ENCODE results near the gene MAP3K10. TPM values are rescaled to one million over a fixed set of nuclear protein-coding genes. Genes with fewer than 3 reads are reported as not detected.

MAP3K10 gene
- total RNA-seq, 1 experiment from 2014 or later = 255 TPM

DNA sequence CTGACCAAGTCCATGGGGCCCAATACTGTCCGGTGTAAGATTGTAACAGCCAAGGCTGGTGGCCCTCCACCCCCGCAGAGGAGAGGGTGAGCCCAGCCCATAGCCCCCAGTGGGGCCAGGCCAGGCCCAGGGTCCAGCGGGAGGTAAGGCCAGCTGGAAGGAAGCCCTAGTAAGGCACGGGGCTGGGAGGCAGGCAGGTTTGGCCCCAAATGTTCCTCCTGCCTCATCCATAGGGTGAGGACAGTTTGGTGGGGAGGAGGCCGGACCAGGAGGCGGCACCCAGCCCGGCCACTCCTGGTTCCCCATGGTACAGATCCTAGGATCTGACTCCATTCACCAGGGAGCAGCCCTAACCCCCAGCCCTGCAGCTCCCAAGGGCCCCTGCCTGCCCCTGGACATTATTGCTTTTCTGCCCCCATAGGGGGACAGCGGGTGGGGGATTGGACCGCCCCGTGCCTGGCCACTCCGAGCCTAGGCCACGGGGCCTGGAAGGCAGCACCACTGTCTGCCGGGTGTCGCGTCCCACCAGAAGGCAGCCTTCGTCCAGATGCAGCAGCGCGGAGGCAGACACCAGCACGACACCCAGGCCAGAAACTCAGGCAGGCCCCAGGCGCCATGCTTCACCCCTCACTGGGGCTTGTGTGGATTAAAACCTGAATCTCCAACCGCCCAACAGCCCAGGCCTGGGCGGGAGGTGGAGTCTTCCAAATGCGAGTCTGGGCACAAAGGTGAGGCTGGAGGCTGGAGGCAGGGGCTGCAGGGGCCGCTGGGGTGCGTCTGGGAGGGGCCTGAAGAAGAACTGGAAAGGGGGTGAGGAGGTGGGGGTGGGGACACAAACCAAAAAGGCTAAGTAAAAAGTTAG, 42.0 kb downstream of the MAP3K10 start:
- intact Hi-C loops (cut with micrococcal nuclease; ENCODE audit: unreplicated experiment) = loop anchor here (1.0 kb wide), 1 partner anchor 525 kb away; no protein-coding TSS in a partner anchor
- peaks cover 46% of the 10 kb centered on the region for H3K36me3 ChIP-seq (ENCODE audit: control insufficient read depth, insufficient read depth, low read length)
- POLR2A ChIA-PET = interaction anchor here (0.6 to 1.3 kb wide), 6 partner anchors 19 to 798 kb away, joined by 3 to 9 read pairs (median 4); partner anchors contain the start of gene RPS16
- no peak overlapping the region for H3K4me3 ChIP-seq (ENCODE audit: low read depth in 2 of 2, low read length in 2 of 2)
- TF ChIP-seq SIN3A (IDR thresholded peaks at IDR 0.05; ENCODE audit: borderline replicate concordance, insufficient read depth, low read depth, low read length) = no peak
- TF ChIP-seq REST (IDR thresholded peaks at IDR 0.05; ENCODE audit: insufficient read depth in 1 of 2, low read depth in 2 of 2, low read length in 1 of 2) = no peak
- TF ChIP-seq, protein P1, sequence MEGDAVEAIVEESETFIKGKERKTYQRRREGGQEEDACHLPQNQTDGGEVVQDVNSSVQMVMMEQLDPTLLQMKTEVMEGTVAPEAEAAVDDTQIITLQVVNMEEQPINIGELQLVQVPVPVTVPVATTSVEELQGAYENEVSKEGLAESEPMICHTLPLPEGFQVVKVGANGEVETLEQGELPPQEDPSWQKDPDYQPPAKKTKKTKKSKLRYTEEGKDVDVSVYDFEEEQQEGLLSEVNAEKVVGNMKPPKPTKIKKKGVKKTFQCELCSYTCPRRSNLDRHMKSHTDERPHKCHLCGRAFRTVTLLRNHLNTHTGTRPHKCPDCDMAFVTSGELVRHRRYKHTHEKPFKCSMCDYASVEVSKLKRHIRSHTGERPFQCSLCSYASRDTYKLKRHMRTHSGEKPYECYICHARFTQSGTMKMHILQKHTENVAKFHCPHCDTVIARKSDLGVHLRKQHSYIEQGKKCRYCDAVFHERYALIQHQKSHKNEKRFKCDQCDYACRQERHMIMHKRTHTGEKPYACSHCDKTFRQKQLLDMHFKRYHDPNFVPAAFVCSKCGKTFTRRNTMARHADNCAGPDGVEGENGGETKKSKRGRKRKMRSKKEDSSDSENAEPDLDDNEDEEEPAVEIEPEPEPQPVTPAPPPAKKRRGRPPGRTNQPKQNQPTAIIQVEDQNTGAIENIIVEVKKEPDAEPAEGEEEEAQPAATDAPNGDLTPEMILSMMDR (IDR thresholded peaks at IDR 0.05) = no peak
- in situ Hi-C loops (cut with HindIII; ENCODE audit: low pct_unique_long_range_greater_than_20kb, low sequenced_read_pairs) = no loop called here
- CTCF ChIA-PET = interaction anchor here (0.9 to 3.8 kb wide), 4 partner anchors 15 to 94 kb away, joined by 3 to 33 read pairs (median 4); partner anchors contain the start of gene TTC9B
- ATAC-seq (peak; percentile 16), DNase-seq (ENCODE audit: low read depth, low spot score) (no peak)
- H3K27ac ChIP-seq (ENCODE audit: low read length) = no peak overlapping the region
- peaks cover 34% of the 10 kb centered on the region for H3K4me1 ChIP-seq (ENCODE audit: control insufficient read depth, insufficient read depth, low read length)
- no peaks in the 10 kb centered on the region for H3K27me3 ChIP-seq (ENCODE audit: control insufficient read depth, insufficient read depth, low read length)
- H3K9me3 ChIP-seq (ENCODE audit: control insufficient read depth, insufficient read depth, low read depth, low read length) = no peaks in the 10 kb centered on the region
- TSS peak; percentile 29 for BruUV-seq (replicated peaks)

- POLR2A ChIA-PET = interaction anchor here (0.6 to 0.7 kb wide), 4 partner anchors 24 to 45 kb away, joined by 3 to 12 read pairs (median 4); no protein-coding TSS in a partner anchor
- peaks cover 52% of the 10 kb centered on the region for H3K36me3 ChIP-seq (ENCODE audit: control insufficient read depth, insufficient read depth, low read length)
- CTCF ChIA-PET = interaction anchor here (0.7 to 3.8 kb wide), 6 partner anchors 13 to 298 kb away, joined by 3 to 35 read pairs (median 6); partner anchors contain the start of gene TTC9B
- peaks cover 34% of the 10 kb centered on the region for H3K4me1 ChIP-seq (ENCODE audit: control insufficient read depth, insufficient read depth, low read length)
- BruUV-seq (replicated peaks) = no TSS peak
- H3K27ac ChIP-seq (ENCODE audit: low read length) = no peak overlapping the region
- no peaks in the 10 kb centered on the region for H3K27me3 ChIP-seq (ENCODE audit: control insufficient read depth, insufficient read depth, low read length)
- TF ChIP-seq SIN3A (IDR thresholded peaks at IDR 0.05; ENCODE audit: borderline replicate concordance, insufficient read depth, low read depth, low read length) = no peak
- TF ChIP-seq TCF7L2 (IDR thresholded peaks at IDR 0.05; ENCODE audit: low read depth, low read length) = no peak
- intact Hi-C loops (cut with micrococcal nuclease; ENCODE audit: unreplicated experiment) (loop anchor here (1.0 kb wide), 1 partner anchor 526 kb away; no protein-coding TSS in a partner anchor), in situ Hi-C loops (cut with HindIII; ENCODE audit: low pct_unique_long_range_greater_than_20kb, low sequenced_read_pairs) (no loop called here)
- ATAC-seq (no peak; the same call in 1 of the 2 replicates), DNase-seq (ENCODE audit: low read depth, low spot score) (no peak)
- H3K9me3 ChIP-seq (ENCODE audit: control insufficient read depth, insufficient read depth, low read depth, low read length) = no peaks in the 10 kb centered on the region
- no peak overlapping the region for H3K4me3 ChIP-seq (ENCODE audit: low read depth in 2 of 2, low read length in 2 of 2)
Measured at GRCh38 chr19:40233811-40234389, 42.7 kb downstream of the MAP3K10 start.

Measured in Panc1 (cell line).